Effector memory CD4-positive, alpha-beta T cell (primary cell): Measurements from ENCODE around the gene CDC27.

Experiments
- DNase-seq, 3 donors: peaks; one replicate each; pipeline ENCODE4 v3.0.0-alpha.2; 2020
- H3K27ac ChIP-seq: 2 replicates; pipeline ENCODE4 v1.7.0; 2013; ENCODE audit warnings: mild to moderate bottlenecking, low read length, moderate library complexity; ENCODE audit not compliant: insufficient read depth, poor library complexity, severe bottlenecking
- H3K27me3 ChIP-seq: replicated peaks from 2 replicates; pipeline ENCODE4 v1.7.0; 2013; ENCODE audit warnings: mild to moderate bottlenecking, low read length; ENCODE audit not compliant: insufficient read depth, control insufficient read depth, poor library complexity, severe bottlenecking
- H3K36me3 ChIP-seq: 2 replicates; pipeline ENCODE4 v1.7.0; 2013; ENCODE audit warnings: mild to moderate bottlenecking, low read length, moderate library complexity; ENCODE audit not compliant: control insufficient read depth, insufficient read depth
- H3K4me1 ChIP-seq: 2 replicates; pipeline ENCODE4 v1.7.0; 2013; ENCODE audit warnings: low read length, mild to moderate bottlenecking; ENCODE audit not compliant: control insufficient read depth, insufficient read depth, poor library complexity, severe bottlenecking
- H3K4me3 ChIP-seq: 2 replicates; pipeline ENCODE4 v1.7.0; 2013; ENCODE audit warnings: low read length, low read depth, mild to moderate bottlenecking; ENCODE audit not compliant: insufficient read depth, poor library complexity, severe bottlenecking
- H3K9me3 ChIP-seq: 2 replicates; pipeline ENCODE4 v1.7.0; 2013; ENCODE audit warnings: mild to moderate bottlenecking, low read length, moderate library complexity; ENCODE audit not compliant: control insufficient read depth
- total RNA-seq, 3 donors: gene quantifications; one replicate each; lab custom pipeline; 2026; lab: John Stamatoyannopoulos, UW

The CDC27 gene
- 68.8 to 75.7 (median 73.8) reads per million in 3 donors for total RNA-seq

GRCh38 chr17:47188876-47189731 lies at the start of gene CDC27:
CDC27 (minus strand) TSS chr17:47189295; CDS start chr17:47189172, 123 bp downstream.
- DNase-seq, result peak; percentile 98 to 100 (median 98)
- Histone ChIP-seq H3K27ac (peak within 1 kb of the TSS; percentile 93), H3K4me3 (peak within 1 kb of the TSS; percentile 87), H3K27me3 (no peaks in the 10 kb centered on the region), H3K36me3 (no peaks in the 10 kb centered on the region), H3K4me1 (peaks cover 9% of the 10 kb centered on the region), H3K9me3 (no peaks in the 10 kb centered on the region)

- no peaks in the 10 kb centered on the region for H3K36me3 ChIP-seq
- no peaks in the 10 kb centered on the region for H3K27me3 ChIP-seq
- no peaks in the 10 kb centered on the region for H3K4me1 ChIP-seq
- H3K27ac ChIP-seq, result no peak overlapping the region
- no peaks in the 10 kb centered on the region for H3K9me3 ChIP-seq
- DNase-seq, result no peak
- no peak overlapping the region for H3K4me3 ChIP-seq
Measured at GRCh38 chr17:47238321-47239010, 49.4 kb upstream of the CDC27 start.

GRCh38 chr17:47237841-47238240 lies 48.7 kb upstream of the CDC27 start:
- Histone ChIP-seq H3K4me1 (no peaks in the 10 kb centered on the region), H3K36me3 (no peaks in the 10 kb centered on the region), H3K27me3 (no peaks in the 10 kb centered on the region), H3K27ac (no peak overlapping the region), H3K9me3 (no peaks in the 10 kb centered on the region), H3K4me3 (no peak overlapping the region)
- DNase-seq, result no peak

- no peak for DNase-seq
- no peaks in the 10 kb centered on the region for H3K36me3 ChIP-seq
- H3K9me3 ChIP-seq, result no peaks in the 10 kb centered on the region
- no peak overlapping the region for H3K27ac ChIP-seq
- H3K4me1 ChIP-seq, result no peaks in the 10 kb centered on the region
- H3K4me3 ChIP-seq, result no peak overlapping the region
- no peaks in the 10 kb centered on the region for H3K27me3 ChIP-seq
Measured at GRCh38 chr17:47235923-47236322, 46.8 kb upstream of the CDC27 start.

GRCh38 chr17:47235506-47235905 lies 46.4 kb upstream of the CDC27 start:
- H3K27me3 ChIP-seq, result no peaks in the 10 kb centered on the region
- no peaks in the 10 kb centered on the region for H3K36me3 ChIP-seq
- no peaks in the 10 kb centered on the region for H3K9me3 ChIP-seq
- H3K4me1 ChIP-seq, result no peaks in the 10 kb centered on the region
- H3K27ac ChIP-seq, result no peak overlapping the region
- DNase-seq, result no peak
- no peak overlapping the region for H3K4me3 ChIP-seq

GRCh38 chr17:47232465-47232864 lies 43.4 kb upstream of the CDC27 start:
- no peaks in the 10 kb centered on the region for H3K27me3 ChIP-seq
- DNase-seq, result no peak
- H3K4me3 ChIP-seq, result no peak overlapping the region
- H3K4me1 ChIP-seq, result peaks cover 5% of the 10 kb centered on the region
- H3K36me3 ChIP-seq, result no peaks in the 10 kb centered on the region
- H3K9me3 ChIP-seq, result no peaks in the 10 kb centered on the region
- no peak overlapping the region for H3K27ac ChIP-seq

GRCh38 chr17:47231866-47232265 lies 42.8 kb upstream of the CDC27 start:
- H3K4me1 ChIP-seq, result peaks cover 5% of the 10 kb centered on the region
- no peak overlapping the region for H3K27ac ChIP-seq
- H3K27me3 ChIP-seq, result no peaks in the 10 kb centered on the region
- no peaks in the 10 kb centered on the region for H3K36me3 ChIP-seq
- no peak for DNase-seq
- no peaks in the 10 kb centered on the region for H3K9me3 ChIP-seq
- H3K4me3 ChIP-seq, result no peak overlapping the region

GRCh38 chr17:47231334-47231733 lies 42.2 kb upstream of the CDC27 start:
- H3K4me3 ChIP-seq, result no peak overlapping the region
- H3K27ac ChIP-seq, result no peak overlapping the region
- H3K9me3 ChIP-seq, result no peaks in the 10 kb centered on the region
- H3K27me3 ChIP-seq, result no peaks in the 10 kb centered on the region
- H3K36me3 ChIP-seq, result no peaks in the 10 kb centered on the region
- no peak for DNase-seq
- peaks cover 5% of the 10 kb centered on the region for H3K4me1 ChIP-seq

- H3K9me3 ChIP-seq, result no peaks in the 10 kb centered on the region
- DNase-seq, result no peak
- peaks cover 5% of the 10 kb centered on the region for H3K4me1 ChIP-seq
- H3K27ac ChIP-seq, result no peak overlapping the region
- no peak overlapping the region for H3K4me3 ChIP-seq
- H3K27me3 ChIP-seq, result no peaks in the 10 kb centered on the region
- no peaks in the 10 kb centered on the region for H3K36me3 ChIP-seq
Measured at GRCh38 chr17:47230864-47231263, 41.8 kb upstream of the CDC27 start.
